Measurements from ENCODE around the gene ZFP92.

GRCh38 chrX:153413731-153414130 lies 2.5 kb downstream of the ZFP92 start:
- TF ChIP-seq POLR2AphosphoS5 (IDR thresholded peaks at IDR 0.05) (no peak), CTCF (IDR thresholded peaks at IDR 0.05) (no peak), POLR2A (IDR thresholded peaks at IDR 0.05) (no peak)
